HepG2 (cell line): ENCODE measurements around the gene MSRB2. TPM values are rescaled to one million over a fixed set of nuclear protein-coding genes. Genes with fewer than 3 reads are reported as not detected.

ENCODE experiments used
- ELF3 ChIP-seq: IDR thresholded peaks from 2 replicates; pipeline ENCODE4 v1.6.1; 2016; ENCODE audit warnings: missing genetic modification reagents, missing compliant biosample characterization
- GATAD2A ChIP-seq: IDR thresholded peaks from 2 replicates; pipeline ENCODE4 v1.6.1; 2016
- HINFP ChIP-seq: sonication (generic); formaldehyde crosslinking; IDR thresholded peaks from 2 replicates; pipeline ENCODE4 v1.4.0; 2020; ENCODE audit warnings: low read depth, mild to moderate bottlenecking, missing genetic modification reagents
- JDP2 ChIP-seq: sonication (generic); formaldehyde crosslinking; IDR thresholded peaks from 2 replicates; pipeline ENCODE4 v1.8.1; 2022; ENCODE audit warnings: missing genetic modification reagents, borderline replicate concordance
- MXI1 ChIP-seq: IDR thresholded peaks from 3 replicates; pipeline ENCODE4 v1.6.1; 2012; ENCODE audit warnings: low read depth, low read length, inconsistent platforms, borderline replicate concordance
- NBN ChIP-seq: fragments of 450-650 bp; conservative IDR thresholded peaks from 2 replicates; pipeline ENCODE4 v1.6.1; 2017
- NFE2L2 ChIP-seq: fragments of 150-350 bp; IDR thresholded peaks from 2 replicates; pipeline ENCODE4 v1.6.1; 2014; ENCODE audit warnings: low read length
- PHF8 ChIP-seq: sonication (generic); formaldehyde crosslinking; IDR thresholded peaks from 2 replicates; pipeline ENCODE4 v1.5.0; 2020; ENCODE audit warnings: missing genetic modification reagents
- POLR2AphosphoS5 ChIP-seq: IDR thresholded peaks from 2 replicates; pipeline ENCODE4 v1.6.1; 2012; ENCODE audit warnings: low read depth, low read length
- RBAK ChIP-seq: sonication (generic); formaldehyde crosslinking; IDR thresholded peaks from 2 replicates; pipeline ENCODE4 v1.5.1; 2020; ENCODE audit warnings: mild to moderate bottlenecking, missing genetic modification reagents
- SATB2 ChIP-seq: sonication (generic); formaldehyde crosslinking; IDR thresholded peaks from 2 replicates; pipeline ENCODE4 v1.5.0; 2020; ENCODE audit warnings: missing genetic modification reagents
- SKI ChIP-seq: fragments of 450-650 bp; IDR thresholded peaks from one replicate; pipeline ENCODE4 v1.6.1; 2018; ENCODE audit warnings: mild to moderate bottlenecking; ENCODE audit not compliant: partially characterized antibody
- TARDBP ChIP-seq: sonication (generic); formaldehyde crosslinking; IDR thresholded peaks from 2 replicates; pipeline ENCODE4 v1.8.0; 2022; ENCODE audit warnings: mild to moderate bottlenecking, missing genetic modification reagents
- ZBED4 ChIP-seq: sonication (generic); formaldehyde crosslinking; IDR thresholded peaks from 2 replicates; pipeline ENCODE4 v1.4.0; 2020; ENCODE audit warnings: missing genetic modification reagents, borderline replicate concordance
- ZNF142 ChIP-seq: sonication (generic); formaldehyde crosslinking; IDR thresholded peaks from 2 replicates; pipeline ENCODE4 v1.4.0; 2020; ENCODE audit warnings: missing genetic modification reagents
- ZNF563 ChIP-seq: sonication (generic); formaldehyde crosslinking; IDR thresholded peaks from 2 replicates; pipeline ENCODE4 v1.8.0; 2022; ENCODE audit warnings: mild to moderate bottlenecking, moderate library complexity, missing genetic modification reagents
- ZNF598 ChIP-seq: sonication (generic); formaldehyde crosslinking; IDR thresholded peaks from 2 replicates; pipeline ENCODE4 v1.5.1; 2020; ENCODE audit warnings: mild to moderate bottlenecking, missing genetic modification reagents, borderline replicate concordance
- ZNF720 ChIP-seq: sonication (generic); formaldehyde crosslinking; IDR thresholded peaks from 2 replicates; pipeline ENCODE4 v1.4.0; 2020; ENCODE audit warnings: missing genetic modification reagents
- ZNF768 ChIP-seq: sonication (generic); formaldehyde crosslinking; IDR thresholded peaks from 2 replicates; pipeline ENCODE4 v1.4.0; 2020; ENCODE audit warnings: missing genetic modification reagents
- polyA plus RNA-seq, 8 experiments: library from polyadenylated mRNA; depleted of rRNA in 3 of 8; stranded (reverse) in 7 of 8; unstranded in 1 of 8; fragments of >200 nt; fragmentation: Illumina TruSeq in 4 of 8; extraction: Trizol in 4 of 8; gene quantifications; 2 replicates each; pipeline versions ENCODE4 v1.2.1 to v1.2.3, GENCODE V29; 2011 to 2016; ENCODE audit warnings: low read depth in 4 of 8, missing spikeins in 1 of 8, mixed read lengths in 1 of 8; ENCODE audit not compliant: insufficient read depth in 1 of 8
- total RNA-seq, 5 experiments: library from RNA; depleted of rRNA; stranded (reverse); fragments of >200 nt; fragmentation: Illumina TruSeq; extraction: Trizol; gene quantifications; 2 replicates each; pipeline ENCODE4 v1.2.3, GENCODE V29; 2016; ENCODE audit warnings: low read depth in 1 of 5

The MSRB2 gene
- total and polyA plus RNA-seq, 2 of the 13 experiments (the other 11 are each of a cell fraction or from before 2014, with no cell fraction given), result 8.3 to 22.1 TPM

- peak; percentile 49; the same call in 1 of the 2 replicates for TF ChIP-seq ZNF768 (CRISPR knock-in tag)
- TF ChIP-seq ZNF563 (CRISPR knock-in tag), result peak; percentile 91
- no peak for TF ChIP-seq JDP2
- TF ChIP-seq SKI, result peak; percentile 69
- TF ChIP-seq TARDBP (CRISPR knock-in tag), result 0 out of 2 replicates have a peak, but pooled peaks have one; percentile 19
- TF ChIP-seq PHF8 (CRISPR knock-in tag), result peak; percentile 54; the same call in 1 of the 2 replicates
- no peak for TF ChIP-seq ZNF142
- no peak for TF ChIP-seq GATAD2A (CRISPR knock-in tag)
- peak; percentile 44 for TF ChIP-seq ELF3 (CRISPR knock-in tag)
- TF ChIP-seq ZNF598 (CRISPR knock-in tag), result no peak
- TF ChIP-seq POLR2AphosphoS5, result peak; percentile 74
- TF ChIP-seq HINFP (CRISPR knock-in tag), result 0 out of 2 replicates have a peak, but pooled peaks have one; percentile 20
- TF ChIP-seq ZNF720, result no peak
- TF ChIP-seq RBAK (CRISPR knock-in tag), result no peak
- TF ChIP-seq MXI1, result no peak
- TF ChIP-seq ZBED4 (CRISPR knock-in tag), result no peak
- no peak for TF ChIP-seq NFE2L2
- TF ChIP-seq NBN, result no peak
- no peak for TF ChIP-seq SATB2 (CRISPR knock-in tag)
These were observed at the start of gene MSRB2 (continued) for GRCh38 chr10:23095404-23095965.
